ENCODE measurements around the gene HUWE1.

HUWE1 gene

DNA sequence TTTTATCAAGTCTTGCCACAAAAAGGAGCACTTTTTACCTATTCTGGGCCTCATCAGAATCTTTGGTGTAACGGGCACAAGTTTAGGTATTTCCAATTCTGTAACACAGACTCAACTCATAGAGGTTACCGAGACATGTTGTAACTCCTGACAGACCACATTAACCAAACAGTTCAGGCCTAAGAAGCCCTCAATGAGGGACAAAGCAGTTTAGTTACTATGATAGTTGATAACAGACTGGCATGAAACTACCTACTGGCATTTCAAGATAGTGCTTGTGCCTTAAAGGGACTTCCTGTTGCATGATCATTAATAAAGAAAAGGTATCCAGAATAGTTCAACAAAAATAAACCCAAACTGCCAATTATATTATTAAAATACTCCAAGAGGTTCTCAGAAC lies 64.1 kb downstream of the HUWE1 start:
- TF ChIP-seq, protein P1, sequence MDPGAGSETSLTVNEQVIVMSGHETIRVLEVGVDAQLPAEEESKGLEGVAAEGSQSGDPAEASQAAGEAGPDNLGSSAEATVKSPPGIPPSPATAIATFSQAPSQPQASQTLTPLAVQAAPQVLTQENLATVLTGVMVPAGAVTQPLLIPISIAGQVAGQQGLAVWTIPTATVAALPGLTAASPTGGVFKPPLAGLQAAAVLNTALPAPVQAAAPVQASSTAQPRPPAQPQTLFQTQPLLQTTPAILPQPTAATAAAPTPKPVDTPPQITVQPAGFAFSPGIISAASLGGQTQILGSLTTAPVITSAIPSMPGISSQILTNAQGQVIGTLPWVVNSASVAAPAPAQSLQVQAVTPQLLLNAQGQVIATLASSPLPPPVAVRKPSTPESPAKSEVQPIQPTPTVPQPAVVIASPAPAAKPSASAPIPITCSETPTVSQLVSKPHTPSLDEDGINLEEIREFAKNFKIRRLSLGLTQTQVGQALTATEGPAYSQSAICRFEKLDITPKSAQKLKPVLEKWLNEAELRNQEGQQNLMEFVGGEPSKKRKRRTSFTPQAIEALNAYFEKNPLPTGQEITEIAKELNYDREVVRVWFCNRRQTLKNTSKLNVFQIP (CRISPR knock-in tag; IDR thresholded peaks at IDR 0.05; ENCODE audit: borderline replicate concordance, low read depth): no peak
- TF ChIP-seq, protein P2, sequence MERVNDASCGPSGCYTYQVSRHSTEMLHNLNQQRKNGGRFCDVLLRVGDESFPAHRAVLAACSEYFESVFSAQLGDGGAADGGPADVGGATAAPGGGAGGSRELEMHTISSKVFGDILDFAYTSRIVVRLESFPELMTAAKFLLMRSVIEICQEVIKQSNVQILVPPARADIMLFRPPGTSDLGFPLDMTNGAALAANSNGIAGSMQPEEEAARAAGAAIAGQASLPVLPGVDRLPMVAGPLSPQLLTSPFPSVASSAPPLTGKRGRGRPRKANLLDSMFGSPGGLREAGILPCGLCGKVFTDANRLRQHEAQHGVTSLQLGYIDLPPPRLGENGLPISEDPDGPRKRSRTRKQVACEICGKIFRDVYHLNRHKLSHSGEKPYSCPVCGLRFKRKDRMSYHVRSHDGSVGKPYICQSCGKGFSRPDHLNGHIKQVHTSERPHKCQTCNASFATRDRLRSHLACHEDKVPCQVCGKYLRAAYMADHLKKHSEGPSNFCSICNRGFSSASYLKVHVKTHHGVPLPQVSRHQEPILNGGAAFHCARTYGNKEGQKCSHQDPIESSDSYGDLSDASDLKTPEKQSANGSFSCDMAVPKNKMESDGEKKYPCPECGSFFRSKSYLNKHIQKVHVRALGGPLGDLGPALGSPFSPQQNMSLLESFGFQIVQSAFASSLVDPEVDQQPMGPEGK (CRISPR knock-in tag; IDR thresholded peaks at IDR 0.05; ENCODE audit: borderline replicate concordance): no peak
- no peak for ATAC-seq

DNA sequence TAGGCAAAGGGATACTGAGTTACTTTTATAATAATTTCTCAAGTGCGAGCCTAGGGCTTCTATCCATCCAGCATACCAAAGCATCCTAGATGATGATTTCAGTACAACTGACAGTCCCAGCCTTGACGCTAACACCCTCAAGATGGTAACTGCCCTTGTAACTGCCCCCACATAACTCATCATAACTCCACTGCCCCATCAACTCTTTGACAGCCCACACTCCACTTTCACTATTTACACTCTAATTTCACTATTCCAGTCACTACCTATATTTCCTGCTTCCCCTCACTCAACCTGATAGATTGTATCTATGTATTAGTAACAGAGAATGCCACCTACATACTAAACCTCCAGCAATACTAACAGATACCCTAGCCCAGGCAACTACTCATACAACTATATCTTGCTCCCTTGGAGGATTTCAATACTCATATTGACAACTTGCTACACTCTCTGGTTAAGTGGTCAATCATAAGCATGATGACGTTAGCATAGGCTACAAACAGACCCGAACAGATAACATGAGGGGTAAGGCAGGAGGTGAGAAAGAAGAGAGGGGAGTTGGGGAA lies 65.0 kb downstream of the HUWE1 start:
- TF ChIP-seq, protein P3, sequence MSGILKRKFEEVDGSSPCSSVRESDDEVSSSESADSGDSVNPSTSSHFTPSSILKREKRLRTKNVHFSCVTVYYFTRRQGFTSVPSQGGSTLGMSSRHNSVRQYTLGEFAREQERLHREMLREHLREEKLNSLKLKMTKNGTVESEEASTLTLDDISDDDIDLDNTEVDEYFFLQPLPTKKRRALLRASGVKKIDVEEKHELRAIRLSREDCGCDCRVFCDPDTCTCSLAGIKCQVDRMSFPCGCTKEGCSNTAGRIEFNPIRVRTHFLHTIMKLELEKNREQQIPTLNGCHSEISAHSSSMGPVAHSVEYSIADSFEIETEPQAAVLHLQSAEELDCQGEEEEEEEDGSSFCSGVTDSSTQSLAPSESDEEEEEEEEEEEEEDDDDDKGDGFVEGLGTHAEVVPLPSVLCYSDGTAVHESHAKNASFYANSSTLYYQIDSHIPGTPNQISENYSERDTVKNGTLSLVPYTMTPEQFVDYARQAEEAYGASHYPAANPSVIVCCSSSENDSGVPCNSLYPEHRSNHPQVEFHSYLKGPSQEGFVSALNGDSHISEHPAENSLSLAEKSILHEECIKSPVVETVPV (CRISPR knock-in tag; IDR thresholded peaks at IDR 0.05): no peak
- TF ChIP-seq TOX (CRISPR knock-in tag; IDR thresholded peaks at IDR 0.05; ENCODE audit: borderline replicate concordance) (no peak), BACH2 (CRISPR knock-in tag; IDR thresholded peaks at IDR 0.05; ENCODE audit: borderline replicate concordance) (no peak), RARB (CRISPR knock-in tag; IDR thresholded peaks at IDR 0.05) (no peak), ESRRG (CRISPR knock-in tag; IDR thresholded peaks at IDR 0.05) (no peak), ZNF565 (CRISPR knock-in tag; conservative IDR thresholded peaks at IDR 0.05; ENCODE audit: low read depth) (no peak)
- TF ChIP-seq, protein P4, sequence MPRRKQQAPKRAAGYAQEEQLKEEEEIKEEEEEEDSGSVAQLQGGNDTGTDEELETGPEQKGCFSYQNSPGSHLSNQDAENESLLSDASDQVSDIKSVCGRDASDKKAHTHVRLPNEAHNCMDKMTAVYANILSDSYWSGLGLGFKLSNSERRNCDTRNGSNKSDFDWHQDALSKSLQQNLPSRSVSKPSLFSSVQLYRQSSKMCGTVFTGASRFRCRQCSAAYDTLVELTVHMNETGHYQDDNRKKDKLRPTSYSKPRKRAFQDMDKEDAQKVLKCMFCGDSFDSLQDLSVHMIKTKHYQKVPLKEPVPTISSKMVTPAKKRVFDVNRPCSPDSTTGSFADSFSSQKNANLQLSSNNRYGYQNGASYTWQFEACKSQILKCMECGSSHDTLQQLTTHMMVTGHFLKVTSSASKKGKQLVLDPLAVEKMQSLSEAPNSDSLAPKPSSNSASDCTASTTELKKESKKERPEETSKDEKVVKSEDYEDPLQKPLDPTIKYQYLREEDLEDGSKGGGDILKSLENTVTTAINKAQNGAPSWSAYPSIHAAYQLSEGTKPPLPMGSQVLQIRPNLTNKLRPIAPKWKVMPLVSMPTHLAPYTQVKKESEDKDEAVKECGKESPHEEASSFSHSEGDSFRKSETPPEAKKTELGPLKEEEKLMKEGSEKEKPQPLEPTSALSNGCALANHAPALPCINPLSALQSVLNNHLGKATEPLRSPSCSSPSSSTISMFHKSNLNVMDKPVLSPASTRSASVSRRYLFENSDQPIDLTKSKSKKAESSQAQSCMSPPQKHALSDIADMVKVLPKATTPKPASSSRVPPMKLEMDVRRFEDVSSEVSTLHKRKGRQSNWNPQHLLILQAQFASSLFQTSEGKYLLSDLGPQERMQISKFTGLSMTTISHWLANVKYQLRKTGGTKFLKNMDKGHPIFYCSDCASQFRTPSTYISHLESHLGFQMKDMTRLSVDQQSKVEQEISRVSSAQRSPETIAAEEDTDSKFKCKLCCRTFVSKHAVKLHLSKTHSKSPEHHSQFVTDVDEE (CRISPR knock-in tag; IDR thresholded peaks at IDR 0.05): no peak
- ATAC-seq: no peak

DNA sequence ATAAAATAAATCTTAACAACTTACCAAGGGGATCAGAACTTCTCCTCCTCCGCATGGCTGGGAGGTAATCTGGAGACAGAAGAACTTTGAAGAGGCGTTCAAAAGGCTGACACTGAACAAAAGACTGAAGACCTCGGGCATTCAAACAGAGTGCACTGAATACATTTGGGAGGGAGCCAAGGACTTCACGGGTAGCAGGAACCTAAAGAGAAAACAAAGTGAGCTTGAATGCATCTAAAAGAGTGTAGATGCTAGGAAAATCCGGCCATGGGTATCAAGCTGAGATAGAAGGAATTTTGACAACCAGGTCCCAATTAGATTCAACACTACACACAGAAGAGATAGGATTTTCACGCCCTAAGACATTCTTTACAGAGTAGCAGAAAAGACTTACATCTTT lies 69.6 kb downstream of the HUWE1 start:
- TF ChIP-seq ZNF70 (CRISPR knock-in tag; IDR thresholded peaks at IDR 0.05) (no peak), TOX (CRISPR knock-in tag; IDR thresholded peaks at IDR 0.05; ENCODE audit: borderline replicate concordance) (no peak), SNAI2 (CRISPR knock-in tag; IDR thresholded peaks at IDR 0.05) (no peak), ZNF565 (CRISPR knock-in tag; conservative IDR thresholded peaks at IDR 0.05; ENCODE audit: low read depth) (no peak), ISL1 (CRISPR knock-in tag; IDR thresholded peaks at IDR 0.05) (no peak), OSR1 (CRISPR knock-in tag; IDR thresholded peaks at IDR 0.05) (no peak), GLIS3 (CRISPR knock-in tag; IDR thresholded peaks at IDR 0.05) (no peak), ARNTL (CRISPR knock-in tag; IDR thresholded peaks at IDR 0.05; ENCODE audit: borderline replicate concordance, low read depth) (no peak), RARB (CRISPR knock-in tag; IDR thresholded peaks at IDR 0.05) (no peak), TCF4 (CRISPR knock-in tag; IDR thresholded peaks at IDR 0.05; ENCODE audit: borderline replicate concordance) (no peak), ZFP30 (CRISPR knock-in tag; IDR thresholded peaks at IDR 0.05) (no peak)
- TF ChIP-seq, protein P4 (CRISPR knock-in tag; IDR thresholded peaks at IDR 0.05): no peak
- TF ChIP-seq, protein P5, sequence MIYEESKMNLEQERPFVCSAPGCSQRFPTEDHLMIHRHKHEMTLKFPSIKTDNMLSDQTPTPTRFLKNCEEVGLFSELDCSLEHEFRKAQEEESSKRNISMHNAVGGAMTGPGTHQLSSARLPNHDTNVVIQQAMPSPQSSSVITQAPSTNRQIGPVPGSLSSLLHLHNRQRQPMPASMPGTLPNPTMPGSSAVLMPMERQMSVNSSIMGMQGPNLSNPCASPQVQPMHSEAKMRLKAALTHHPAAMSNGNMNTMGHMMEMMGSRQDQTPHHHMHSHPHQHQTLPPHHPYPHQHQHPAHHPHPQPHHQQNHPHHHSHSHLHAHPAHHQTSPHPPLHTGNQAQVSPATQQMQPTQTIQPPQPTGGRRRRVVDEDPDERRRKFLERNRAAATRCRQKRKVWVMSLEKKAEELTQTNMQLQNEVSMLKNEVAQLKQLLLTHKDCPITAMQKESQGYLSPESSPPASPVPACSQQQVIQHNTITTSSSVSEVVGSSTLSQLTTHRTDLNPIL (CRISPR knock-in tag; IDR thresholded peaks at IDR 0.05; ENCODE audit: low read depth): no peak
- TF ChIP-seq, protein P3 (CRISPR knock-in tag; IDR thresholded peaks at IDR 0.05): no peak
- TF ChIP-seq, protein P1 (CRISPR knock-in tag; IDR thresholded peaks at IDR 0.05; ENCODE audit: borderline replicate concordance, low read depth): no peak
- no peak for ATAC-seq
